ENCODE results near the gene MRPL3.
"Not testable (repeated sequence)": the region's sequence is repeated elsewhere in the genome, so short reads cannot be mapped to it uniquely, and the experiment has no call there.

Gene MRPL3

GRCh38 chr3:131491775-131492174, 11.0 kb downstream of the MRPL3 start:
- no peak for DNase-seq

DNA sequence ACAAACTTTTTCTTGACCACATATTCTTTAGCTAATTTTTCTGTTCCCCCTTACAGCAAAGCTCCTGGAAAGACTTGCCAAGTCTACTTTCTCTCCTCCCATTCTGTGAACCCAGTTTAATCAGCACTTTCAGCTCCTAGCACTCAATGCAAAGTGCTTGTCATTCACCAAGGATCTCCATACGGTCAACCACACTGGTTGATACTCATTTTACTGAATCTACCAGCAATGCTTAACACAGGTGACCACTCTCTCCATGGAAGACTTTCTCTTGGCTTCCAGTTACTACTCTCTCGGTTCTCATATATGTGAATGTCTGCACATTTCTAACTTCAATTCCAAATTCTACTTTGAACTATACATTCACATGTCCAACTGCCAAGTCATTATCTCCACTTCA, 11.7 kb downstream of the MRPL3 start:
- DNase-seq = no peak

- DNase-seq = not testable (repeated sequence)
Measured at GRCh38 chr3:131486545-131486944, 16.2 kb downstream of the MRPL3 start.

DNA sequence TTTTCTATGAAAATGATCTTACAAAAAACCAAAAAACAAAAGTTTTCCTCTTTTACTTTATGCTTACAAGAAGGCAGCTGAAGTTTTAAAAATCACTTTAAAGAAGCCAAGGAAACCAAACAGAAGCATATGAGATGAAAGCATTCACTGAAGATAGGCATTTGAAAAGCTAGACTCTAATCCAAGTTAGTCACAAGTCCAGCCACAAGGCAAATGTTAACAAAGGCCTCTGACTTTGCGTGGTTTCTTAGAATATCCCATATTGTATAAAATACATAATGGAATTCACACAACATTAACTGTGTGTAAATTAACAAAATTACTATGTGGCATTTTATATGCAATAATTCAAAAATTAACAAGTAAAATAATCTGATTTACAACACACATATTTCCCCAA, 17.7 kb downstream of the MRPL3 start:
- no peak for DNase-seq

DNA sequence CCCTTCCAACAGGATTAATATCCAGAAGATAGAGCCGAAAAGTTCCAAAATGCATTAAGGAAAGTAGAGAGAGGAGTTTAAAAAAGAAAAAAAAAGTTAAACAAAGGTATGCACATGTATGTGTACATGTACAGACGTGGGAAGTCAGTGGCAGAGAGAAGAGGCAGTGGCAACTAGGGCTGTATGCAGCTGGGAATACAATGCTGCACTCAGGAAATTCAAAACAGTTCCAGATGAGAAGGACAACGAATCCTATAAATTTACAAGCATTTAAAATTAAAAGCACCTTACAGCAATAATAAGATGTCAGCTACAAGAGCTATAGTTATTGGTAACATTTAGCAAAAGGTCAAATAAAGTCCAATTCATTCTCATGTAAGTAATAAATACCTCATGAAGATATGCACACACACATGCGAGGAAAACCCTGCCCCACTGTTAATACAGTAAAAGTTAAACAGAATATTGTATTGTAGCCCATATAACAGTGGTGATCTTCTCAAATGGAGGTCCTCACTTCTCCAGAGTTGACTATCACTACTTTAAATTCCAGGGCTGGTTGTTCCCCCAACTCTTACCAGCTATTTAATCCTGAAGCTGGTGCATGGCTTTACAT, 18.2 kb downstream of the MRPL3 start:
- DNase-seq = no peak

- DNase-seq = no peak
Measured at GRCh38 chr3:131480116-131480515, 22.7 kb downstream of the MRPL3 start.

- no peak for DNase-seq
Measured at GRCh38 chr3:131477813-131478212, 25.0 kb downstream of the MRPL3 start.

GRCh38 chr3:131474115-131474514, 28.7 kb downstream of the MRPL3 start:
- no peak for DNase-seq

DNA sequence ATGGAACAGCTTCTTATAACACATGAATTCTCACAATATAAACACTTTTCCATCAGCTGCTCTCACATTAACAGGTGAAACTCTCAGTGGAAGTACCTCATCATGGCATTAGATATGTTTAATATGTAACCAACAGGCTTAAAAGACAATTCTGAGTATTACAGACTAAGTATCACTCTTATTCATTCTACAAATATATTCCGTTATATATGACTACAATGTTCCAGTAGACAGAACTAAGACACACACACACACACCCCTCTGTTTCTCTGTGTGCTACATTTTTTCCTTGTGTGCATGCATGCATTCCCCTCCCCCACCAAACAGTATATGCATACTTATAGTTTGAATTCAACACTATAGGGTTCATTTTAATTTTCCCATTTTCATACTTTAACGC, 32.4 kb downstream of the MRPL3 start:
- no peak for DNase-seq

- DNase-seq = no peak
Measured at GRCh38 chr3:131458653-131459052, 44.1 kb downstream of the MRPL3 start.

DNA sequence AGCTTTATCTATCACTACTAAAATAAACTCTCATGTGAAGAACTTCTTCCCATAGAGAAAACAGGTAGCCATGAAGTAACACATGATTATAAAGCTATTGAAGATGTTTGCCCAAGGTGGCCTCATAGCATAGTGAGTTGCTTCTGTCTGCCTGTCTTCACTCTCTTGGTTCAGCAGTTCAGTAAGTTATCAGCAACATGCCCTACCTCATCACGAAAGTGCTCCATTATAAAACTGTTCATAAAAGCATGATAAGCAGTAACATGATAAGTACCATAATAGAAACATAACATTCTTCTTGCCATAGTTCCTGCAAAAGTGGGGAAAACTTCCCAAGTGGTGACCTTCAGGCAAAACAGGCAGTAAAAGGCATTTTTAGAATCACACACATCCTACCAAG, 45.6 kb downstream of the MRPL3 start:
- no peak for DNase-seq

GRCh38 chr3:131454501-131454900, 48.3 kb downstream of the MRPL3 start:
- no peak for DNase-seq

DNA sequence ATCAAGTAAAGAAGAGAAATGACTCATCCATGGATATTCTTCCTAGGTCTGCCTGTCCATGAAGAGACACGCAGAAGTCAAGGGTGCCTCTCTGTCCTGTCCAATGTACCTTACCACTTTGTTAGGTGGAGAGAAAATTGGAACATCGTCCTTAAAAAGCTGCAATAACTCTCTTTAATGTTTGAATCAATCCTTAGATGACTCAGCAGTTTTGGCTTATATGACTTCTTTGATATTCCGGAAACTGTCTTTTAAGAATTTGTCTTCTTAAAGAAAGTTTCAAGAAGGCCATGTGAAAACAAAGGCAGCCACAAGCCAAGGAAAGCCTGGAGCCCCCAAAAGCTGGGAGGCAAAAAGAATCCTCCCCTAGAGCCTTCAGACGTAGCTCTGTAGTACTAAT, 49.2 kb downstream of the MRPL3 start:
- no peak for DNase-seq

DNA sequence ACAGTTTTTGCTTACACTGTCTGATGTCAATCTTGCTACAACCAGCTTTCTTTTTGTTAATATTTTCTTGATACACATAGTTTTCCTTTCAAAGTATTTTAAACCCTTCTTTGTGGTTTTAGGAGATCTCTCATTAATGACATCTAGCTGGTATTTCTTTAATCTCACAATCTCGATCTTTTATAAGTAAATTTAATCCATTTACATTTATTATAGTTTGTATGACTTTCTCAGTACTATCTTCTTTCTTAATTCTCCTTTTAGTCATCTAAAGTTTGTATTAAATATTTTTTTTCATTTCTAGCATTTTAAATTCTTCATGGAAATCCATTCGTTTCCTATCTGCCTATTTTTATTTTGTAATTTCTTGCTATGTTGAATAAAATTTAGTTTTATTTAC, 55.4 kb downstream of the MRPL3 start:
- no peak for DNase-seq

- DNase-seq = no peak
Measured at GRCh38 chr3:131444180-131444579, 58.6 kb downstream of the MRPL3 start.

DNA sequence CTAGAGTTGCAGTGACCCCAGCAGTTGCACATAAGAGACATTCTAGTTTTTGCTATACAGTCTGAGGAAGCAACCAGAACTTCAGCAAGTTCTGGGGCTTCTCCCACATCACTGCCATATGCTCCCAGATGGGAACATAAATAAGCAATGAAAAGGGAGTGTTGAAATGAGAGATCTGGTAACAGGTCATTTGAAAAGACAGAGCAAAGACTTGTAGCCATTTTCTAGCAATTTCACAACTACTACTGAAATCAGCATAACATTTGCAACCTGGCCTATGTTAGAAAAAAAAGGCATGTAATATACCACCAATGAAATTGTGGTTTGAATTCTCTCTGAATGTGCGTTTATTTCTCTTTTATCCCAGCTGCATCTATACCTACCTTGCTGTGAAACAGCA, 63.7 kb downstream of the MRPL3 start:
- no peak for DNase-seq

- no peak for DNase-seq
Measured at GRCh38 chr3:131435000-131435399, 67.8 kb downstream of the MRPL3 start.

DNA sequence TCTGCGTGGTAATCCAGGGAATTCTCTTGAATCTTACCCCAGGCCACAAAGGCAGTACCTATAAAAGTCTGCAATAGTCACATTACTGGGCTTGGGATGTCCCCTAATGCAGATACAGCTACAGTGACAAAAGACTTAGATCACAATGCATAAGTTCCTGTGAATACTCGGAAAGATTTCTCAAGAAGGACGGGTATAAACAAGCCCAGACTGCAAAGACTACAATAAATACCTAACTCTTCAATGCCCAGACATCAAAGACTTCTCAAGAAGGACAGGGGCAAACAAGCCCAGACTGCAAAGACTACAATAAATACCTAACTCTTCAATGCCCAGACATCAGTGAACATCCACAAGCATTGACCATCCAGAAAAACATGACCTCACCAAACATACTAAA, 70.3 kb downstream of the MRPL3 start:
- no peak for DNase-seq

GRCh38 chr3:131431754-131432153, 71.0 kb downstream of the MRPL3 start:
- DNase-seq = no peak

DNA sequence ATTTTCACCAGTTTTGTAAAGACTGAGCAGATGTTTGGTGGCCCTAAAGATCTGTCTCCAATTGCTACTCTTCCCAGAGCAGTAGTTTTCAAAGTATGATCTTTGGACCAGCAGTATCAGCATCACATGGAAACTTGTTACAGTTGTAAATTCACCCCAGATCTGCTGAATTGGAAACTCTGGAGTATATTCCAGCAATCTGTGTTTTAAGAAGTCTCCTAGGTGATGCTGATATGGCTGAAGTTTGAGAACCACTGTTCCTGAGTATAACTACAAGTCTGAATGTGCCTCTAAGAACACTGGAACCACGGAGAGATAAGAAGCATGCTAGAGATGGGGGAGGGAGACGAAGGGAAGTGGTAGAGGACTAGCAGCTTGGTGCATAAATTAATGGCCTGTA, 75.5 kb downstream of the MRPL3 start:
- DNase-seq = peak; percentile 8

DNA sequence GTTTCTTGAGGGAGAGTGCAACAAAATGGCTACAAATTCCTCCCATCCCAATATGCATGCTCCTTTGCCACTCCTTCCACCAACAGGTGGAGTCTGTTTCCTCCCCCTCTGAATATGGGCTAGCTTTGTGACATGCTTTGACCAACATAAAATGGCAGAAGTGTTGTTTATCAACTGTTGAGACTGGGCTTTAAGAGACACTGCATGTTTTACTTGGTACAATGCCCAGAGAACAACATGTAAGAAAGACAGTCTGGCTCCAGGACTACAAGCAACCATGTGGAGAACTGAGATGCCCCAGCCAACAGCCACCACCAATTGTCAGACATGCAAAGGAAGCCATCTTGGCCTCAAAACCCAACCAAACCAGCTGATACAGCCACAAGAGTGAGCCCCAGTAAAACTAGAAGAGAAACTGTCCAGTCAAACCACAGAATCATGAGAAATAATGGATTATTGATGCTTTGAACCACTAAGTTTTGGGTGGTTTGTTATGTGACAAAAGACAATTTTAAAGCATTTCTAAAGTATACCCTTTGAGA, 80.7 kb downstream of the MRPL3 start:
- DNase-seq = no peak

GRCh38 chr3:131421301-131421700, 81.5 kb downstream of the MRPL3 start:
- DNase-seq = no peak

- no peak for DNase-seq
Measured at GRCh38 chr3:131417751-131418150, 85.0 kb downstream of the MRPL3 start.

Measured in NCI-H1436 (cell line).